Daoy (cell line): ENCODE measurements around the gene CEP97. TPM values are rescaled to one million over a fixed set of nuclear protein-coding genes. Genes with fewer than 3 reads are reported as not detected.

Experiments
- DNase-seq: peaks from one replicate; pipeline ENCODE4 v3.0.0-alpha.2; 2015; ENCODE audit warnings: low read depth
- total RNA-seq: library from RNA; depleted of rRNA; stranded (reverse); fragments of >200 nt; shearing (Covaris generic); gene quantifications from 2 replicates; pipeline ENCODE4 v1.2.3, GENCODE V29; 2014; rRNA removed

The CEP97 gene
- total RNA-seq, 1 experiment from 2014 or later, result 17.3 TPM

- no peak for DNase-seq
These were observed 89.5 kb downstream of the CEP97 start for GRCh38 chr3:101813817-101814440.

GRCh38 chr3:101814835-101815234 is 90.4 kb downstream of the CEP97 start:
- no peak for DNase-seq

GRCh38 chr3:101816215-101817149 is 92.1 kb downstream of the CEP97 start:
- DNase-seq, result no peak

GRCh38 chr3:101817992-101818391 is 93.6 kb downstream of the CEP97 start:
- DNase-seq, result no peak

- DNase-seq, result no peak
These were observed 95.3 kb downstream of the CEP97 start for GRCh38 chr3:101819649-101820206.

Other genes with a start within 250 kb of the CEP97 start
- gene SENP7, start 211.4 kb upstream of the CEP97 start, total RNA-seq, result 7.5 and 8.8 TPM in 2 replicates
- 58.3 and 64.7 TPM in 2 replicates for gene TRMT10C, start 162.7 kb upstream of the CEP97 start, total RNA-seq
- 66.4 and 68.4 TPM in 2 replicates for gene PCNP, start 150.4 kb upstream of the CEP97 start, total RNA-seq
- 21.6 and 23.7 TPM in 2 replicates for gene ZBTB11, start 47.5 kb upstream of the CEP97 start, total RNA-seq
- gene RPL24, start 37.9 kb upstream of the CEP97 start, total RNA-seq, result 2,801 and 2,885 TPM in 2 replicates
- gene NXPE3, start 54.6 kb downstream of the CEP97 start, total RNA-seq, result 5.0 and 8.0 TPM in 2 replicates
- 23.2 and 65.5 TPM in 2 replicates for gene NFKBIZ, start 124.9 kb downstream of the CEP97 start, total RNA-seq